Measurements from ENCODE around the gene VSTM1. TPM values are rescaled to one million over a fixed set of nuclear protein-coding genes. Genes with fewer than 3 reads are reported as not detected.
A peak's percentile ranks its signal among the peaks of the same experiment; 100 is the strongest.

The VSTM1 gene
- total RNA-seq, 2 donors from 2014 or later: not detected

- no peak for TF ChIP-seq CTCF (IDR thresholded peaks at IDR 0.05)
- TF ChIP-seq POLR2A (IDR thresholded peaks at IDR 0.05): no peak
- peaks cover 20% of the 10 kb centered on the region for H3K4me1 ChIP-seq
- no peak for ATAC-seq
- DNase-seq: peak in 1 of 4 donors; percentile 7
- H3K9me3 ChIP-seq: no peaks in the 10 kb centered on the region
- intact Hi-C loops (cut with DNase I): no loop called here
- H3K27ac ChIP-seq: no peak overlapping the region
- H3K4me3 ChIP-seq: no peak overlapping the region
- 82 to 86% methylated on average over 13 to 15 of the region's 15 CpGs for WGBS, 2 donors
- peaks cover 10 to 26% of the 10 kb centered on the region in 2 donors for H3K36me3 ChIP-seq (replicated peaks in 1 of 2; ENCODE audit: insufficient read depth in 1 of 2, low read depth in 2 of 2)
- H3K27me3 ChIP-seq: no peaks in the 10 kb centered on the region
Observed at GRCh38 chr19:54106716-54107115, 43.0 kb upstream of the VSTM1 start.

GRCh38 chr19:54105796-54106195 lies 42.1 kb upstream of the VSTM1 start:
- Histone ChIP-seq H3K36me3 (replicated peaks in 1 of 2; ENCODE audit: insufficient read depth in 1 of 2, low read depth in 2 of 2) (peaks cover 10 to 24% of the 10 kb centered on the region in 2 donors), H3K4me3 (no peak overlapping the region), H3K9me3 (no peaks in the 10 kb centered on the region), H3K27me3 (no peaks in the 10 kb centered on the region), H3K27ac (no peak overlapping the region), H3K4me1 (peaks cover 20% of the 10 kb centered on the region)
- WGBS, 2 donors: 89 to 92% methylated on average over 10 of the region's 10 CpGs
- no peak for TF ChIP-seq POLR2A (IDR thresholded peaks at IDR 0.05)
- TF ChIP-seq CTCF (IDR thresholded peaks at IDR 0.05): no peak
- peak in 1 of 4 donors; percentile 8 for DNase-seq
- intact Hi-C loops (cut with DNase I): no loop called here
- no peak for ATAC-seq

GRCh38 chr19:54104998-54105715 lies 41.5 kb upstream of the VSTM1 start:
- WGBS, 2 donors: 83 to 90% methylated on average over 5 to 11 of the region's 11 CpGs

GRCh38 chr19:54102421-54103169 lies 38.9 kb upstream of the VSTM1 start, which contains the start of gene NDUFA3:
Gene NDUFA3 (plus strand): TSS chr19:54102855. CDS start chr19:54102879, 24 bp downstream.
- peaks cover 8 to 10% of the 10 kb centered on the region in 2 donors for H3K36me3 ChIP-seq (replicated peaks in 1 of 2; ENCODE audit: insufficient read depth in 1 of 2, low read depth in 2 of 2)
- DNase-seq: peak; percentile 98 to 99 (median 99)
- TF ChIP-seq CTCF (IDR thresholded peaks at IDR 0.05) (no peak), POLR2A (IDR thresholded peaks at IDR 0.05) (peak; percentile 16 to 73 (median 70))
- ATAC-seq: peak; percentile 100
- no peaks in the 10 kb centered on the region for H3K27me3 ChIP-seq
- intact Hi-C loops (cut with DNase I): no loop called here
- H3K4me3 ChIP-seq: peak within 1 kb of the TSS; percentile 81 to 97
- H3K9me3 ChIP-seq: no peaks in the 10 kb centered on the region
- peak within 1 kb of the TSS in 3 of 4 donors; percentile 54 to 59 (median 58) for H3K27ac ChIP-seq
- H3K4me1 ChIP-seq: peaks cover 20% of the 10 kb centered on the region
- 1 to 6% methylated on average over 21 to 46 of the region's 54 CpGs for WGBS, 2 donors

More at GRCh38 chr19:54104998-54105715, 41.5 kb upstream of the VSTM1 start:
- Histone ChIP-seq H3K27me3 (no peaks in the 10 kb centered on the region), H3K4me3 (no peak overlapping the region), H3K9me3 (no peaks in the 10 kb centered on the region), H3K36me3 (replicated peaks in 1 of 2; ENCODE audit: insufficient read depth in 1 of 2, low read depth in 2 of 2) (peaks cover 10 to 24% of the 10 kb centered on the region in 2 donors), H3K4me1 (peaks cover 20% of the 10 kb centered on the region), H3K27ac (no peak overlapping the region)
- DNase-seq: no peak
- ATAC-seq: no peak
- intact Hi-C loops (cut with DNase I): no loop called here
- TF ChIP-seq CTCF (IDR thresholded peaks at IDR 0.05): no peak
- TF ChIP-seq POLR2A (IDR thresholded peaks at IDR 0.05): no peak
